HUES6 (cell line): ENCODE measurements around the gene GOT2.
"Not testable (repeated sequence)": the region's sequence is repeated elsewhere in the genome, so short reads cannot be mapped to it uniquely, and the experiment has no call there.

Experiments
- H3K27ac ChIP-seq: 2 replicates; pipeline ENCODE4 v1.7.0; 2013; ENCODE audit warnings: low read depth, mild to moderate bottlenecking, low read length, inconsistent platforms
- H3K27me3 ChIP-seq: 2 replicates; pipeline ENCODE4 v1.6.1; 2013; ENCODE audit warnings: low read length; ENCODE audit not compliant: control insufficient read depth, insufficient read depth
- H3K36me3 ChIP-seq: 2 replicates; pipeline ENCODE4 v1.6.1; 2013; ENCODE audit warnings: low read length; ENCODE audit not compliant: control insufficient read depth, insufficient read depth
- H3K4me1 ChIP-seq: 2 replicates; pipeline ENCODE4 v1.6.1; 2013; ENCODE audit warnings: low read length; ENCODE audit not compliant: control insufficient read depth, insufficient read depth
- H3K4me3 ChIP-seq: 2 replicates; pipeline ENCODE4 v1.5.1; 2013; ENCODE audit warnings: low read depth, low read length
- H3K9ac ChIP-seq: one replicate; pipeline ENCODE4 v1.6.1; 2013; ENCODE audit warnings: mild to moderate bottlenecking, low read length
- H3K9me3 ChIP-seq: 2 replicates; pipeline ENCODE4 v1.6.1; 2013; ENCODE audit warnings: low read depth, low read length; ENCODE audit not compliant: control insufficient read depth, insufficient read depth

The GOT2 gene

GRCh38 chr16:58716468-58716867 is 17.6 kb downstream of the GOT2 start:
- no peak overlapping the region for H3K27ac ChIP-seq
- peaks cover 90% of the 10 kb centered on the region for H3K36me3 ChIP-seq
- no peak overlapping the region for H3K9ac ChIP-seq

DNA sequence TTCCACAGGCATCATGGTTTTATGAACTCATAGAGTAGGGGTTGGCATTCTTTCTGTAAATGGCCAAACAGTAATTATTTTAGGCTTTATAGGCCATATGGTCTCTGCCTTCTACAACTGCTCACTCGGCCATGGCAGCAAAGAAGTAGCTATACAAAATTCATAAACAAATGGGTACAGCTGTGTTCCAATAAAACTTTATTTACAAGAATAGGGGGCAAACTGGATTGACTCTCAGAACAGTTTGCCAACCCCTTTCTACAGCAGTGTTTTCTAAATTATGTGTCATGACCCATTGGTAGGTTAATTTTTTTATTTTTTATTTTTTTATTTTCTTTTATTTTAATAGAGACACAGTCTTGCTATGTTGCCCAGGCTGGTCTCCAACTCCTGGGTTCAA is 20.4 kb downstream of the GOT2 start:
- H3K4me1 ChIP-seq = no peaks in the 10 kb centered on the region
- no peak overlapping the region for H3K27ac ChIP-seq
- H3K9me3 ChIP-seq = no peaks in the 10 kb centered on the region
- no peak overlapping the region for H3K9ac ChIP-seq
- peaks cover 84% of the 10 kb centered on the region for H3K36me3 ChIP-seq
- no peak overlapping the region for H3K4me3 ChIP-seq
- no peaks in the 10 kb centered on the region for H3K27me3 ChIP-seq

More at GRCh38 chr16:58716468-58716867, 17.6 kb downstream of the GOT2 start:
- no peak overlapping the region for H3K4me3 ChIP-seq
- H3K27me3 ChIP-seq = no peaks in the 10 kb centered on the region
- no peaks in the 10 kb centered on the region for H3K4me1 ChIP-seq
- no peaks in the 10 kb centered on the region for H3K9me3 ChIP-seq

DNA sequence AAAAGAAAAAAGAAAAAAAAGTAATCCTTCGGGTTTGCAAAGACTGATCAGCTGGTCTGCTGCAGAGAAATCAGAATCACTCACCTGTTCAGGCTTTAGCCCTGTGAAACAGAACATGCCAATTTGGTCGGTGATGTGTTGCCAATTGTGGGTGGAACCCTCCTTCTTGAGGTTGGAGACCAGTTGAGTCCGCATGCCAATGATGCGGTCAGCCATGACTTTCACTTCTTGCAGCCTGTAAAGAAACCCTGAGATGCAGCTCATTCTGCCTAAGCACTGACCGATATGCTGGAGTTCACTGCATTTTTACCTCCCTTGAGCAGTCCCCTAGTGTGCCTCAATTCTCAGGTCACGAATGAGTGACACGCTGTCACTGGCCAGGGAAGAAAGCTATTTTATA is 24.8 kb downstream of the GOT2 start:
- no peak overlapping the region for H3K4me3 ChIP-seq
- H3K9ac ChIP-seq = no peak overlapping the region
- H3K27ac ChIP-seq = no peak overlapping the region
- H3K27me3 ChIP-seq = no peaks in the 10 kb centered on the region
- no peaks in the 10 kb centered on the region for H3K9me3 ChIP-seq
- peaks cover 74% of the 10 kb centered on the region for H3K36me3 ChIP-seq
- H3K4me1 ChIP-seq = no peaks in the 10 kb centered on the region

DNA sequence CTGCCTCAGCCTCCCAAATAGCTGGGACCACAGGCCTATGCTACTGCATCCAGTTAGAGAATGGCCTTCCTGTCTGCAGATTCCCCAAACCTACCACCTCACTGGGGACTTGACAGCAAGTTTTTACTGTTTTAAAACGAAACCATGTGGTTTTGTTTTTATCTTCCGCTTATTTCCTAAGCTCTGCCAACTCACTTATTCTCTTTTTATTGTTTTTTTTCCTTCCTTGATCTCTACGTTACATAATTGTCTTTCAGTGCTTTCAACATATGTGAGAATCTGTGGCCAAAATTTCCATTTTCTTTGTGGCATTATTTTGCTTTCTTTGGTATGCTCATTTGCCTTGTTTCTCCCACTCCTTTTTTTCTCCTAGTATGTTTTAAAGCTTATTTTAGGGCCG is 35.0 kb downstream of the GOT2 start:
- Histone ChIP-seq H3K27ac (no peak overlapping the region), H3K4me3 (no peak overlapping the region), H3K27me3 (no peaks in the 10 kb centered on the region), H3K9ac (no peak overlapping the region), H3K4me1 (no peaks in the 10 kb centered on the region), H3K36me3 (no peaks in the 10 kb centered on the region), H3K9me3 (no peaks in the 10 kb centered on the region)

DNA sequence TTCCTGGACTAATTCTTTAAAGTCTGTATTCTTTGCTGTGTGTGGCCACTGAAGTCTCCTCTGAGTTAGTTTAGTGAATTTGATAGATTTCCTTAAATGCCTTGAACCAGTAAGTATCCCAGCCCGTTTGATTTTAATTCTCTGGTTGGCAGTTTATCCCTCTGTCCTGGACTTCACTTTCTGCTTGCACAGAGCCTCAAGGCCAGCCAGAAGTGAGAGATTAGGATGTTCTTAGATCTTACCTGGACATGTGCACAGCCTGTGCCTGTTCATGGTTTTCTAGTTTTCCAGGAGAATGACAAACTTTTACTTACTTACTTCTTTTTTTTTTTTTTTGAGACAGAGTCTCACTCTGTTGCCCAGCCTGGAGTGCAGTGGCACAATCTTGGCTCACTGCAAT is 38.7 kb downstream of the GOT2 start:
- Histone ChIP-seq H3K4me1 (no peaks in the 10 kb centered on the region), H3K27ac (no peak overlapping the region), H3K9ac (no peak overlapping the region), H3K36me3 (no peaks in the 10 kb centered on the region), H3K9me3 (peaks cover 5% of the 10 kb centered on the region; the same call in 1 of the 2 replicates), H3K4me3 (no peak overlapping the region), H3K27me3 (no peaks in the 10 kb centered on the region)

DNA sequence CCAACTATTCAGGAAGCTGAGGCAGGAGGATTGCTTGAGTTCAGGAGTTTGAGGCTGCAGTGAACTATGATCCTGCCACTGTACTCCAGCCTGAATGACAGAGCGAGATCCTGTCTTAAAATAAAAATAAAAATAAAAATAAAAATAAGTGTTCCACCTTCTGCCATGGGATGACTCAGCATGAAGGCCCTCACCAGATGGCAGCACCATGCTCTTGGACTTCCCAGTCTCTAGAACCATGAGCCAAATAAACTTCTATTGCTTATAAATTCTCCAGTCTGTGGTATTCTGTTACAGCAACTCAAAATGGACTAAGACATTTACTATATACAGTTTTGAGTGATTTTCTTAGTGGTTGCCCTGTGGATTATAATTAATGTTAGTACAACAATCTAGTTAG is 41.7 kb downstream of the GOT2 start:
- Histone ChIP-seq H3K27ac (no peak overlapping the region), H3K4me3 (no peak overlapping the region), H3K9me3 (peaks cover 5% of the 10 kb centered on the region; the same call in 1 of the 2 replicates), H3K36me3 (no peaks in the 10 kb centered on the region), H3K27me3 (peaks cover 3% of the 10 kb centered on the region; the same call in 1 of the 2 replicates), H3K9ac (no peak overlapping the region), H3K4me1 (no peaks in the 10 kb centered on the region)

GRCh38 chr16:58686985-58687706 is 47.0 kb downstream of the GOT2 start:
- not testable (repeated sequence) for H3K4me1 ChIP-seq, H3K27me3 ChIP-seq, H3K27ac ChIP-seq, H3K9ac ChIP-seq, H3K9me3 ChIP-seq, H3K4me3 ChIP-seq, H3K36me3 ChIP-seq

DNA sequence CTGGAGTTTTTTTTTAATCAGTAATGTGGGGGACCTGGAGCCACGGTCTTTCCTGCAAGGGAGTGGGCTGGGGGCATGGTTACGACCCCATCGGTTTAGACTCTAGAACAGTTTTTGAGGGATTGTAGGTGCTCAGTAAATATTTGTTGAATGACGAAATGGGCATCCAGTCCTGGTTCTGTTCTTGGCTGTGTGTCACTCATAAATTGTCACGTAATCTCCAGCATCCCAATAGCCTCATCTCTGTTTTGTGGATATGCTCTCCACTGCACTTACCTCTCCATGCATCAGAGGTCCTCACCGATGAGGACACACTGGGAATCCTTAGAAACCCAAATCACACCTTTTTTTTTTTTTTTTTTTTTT is 49.0 kb downstream of the GOT2 start:
- H3K36me3 ChIP-seq = peaks cover 4% of the 10 kb centered on the region
- no peak overlapping the region for H3K9ac ChIP-seq
- 0 out of 2 replicates have a peak, but pooled peaks cover 2% of the 10 kb centered on the region for H3K4me1 ChIP-seq
- peaks cover 3% of the 10 kb centered on the region; the same call in 1 of the 2 replicates for H3K27me3 ChIP-seq
- no peaks in the 10 kb centered on the region for H3K9me3 ChIP-seq
- H3K4me3 ChIP-seq = peak overlapping the region; percentile 84
- H3K27ac ChIP-seq = no peak overlapping the region

DNA sequence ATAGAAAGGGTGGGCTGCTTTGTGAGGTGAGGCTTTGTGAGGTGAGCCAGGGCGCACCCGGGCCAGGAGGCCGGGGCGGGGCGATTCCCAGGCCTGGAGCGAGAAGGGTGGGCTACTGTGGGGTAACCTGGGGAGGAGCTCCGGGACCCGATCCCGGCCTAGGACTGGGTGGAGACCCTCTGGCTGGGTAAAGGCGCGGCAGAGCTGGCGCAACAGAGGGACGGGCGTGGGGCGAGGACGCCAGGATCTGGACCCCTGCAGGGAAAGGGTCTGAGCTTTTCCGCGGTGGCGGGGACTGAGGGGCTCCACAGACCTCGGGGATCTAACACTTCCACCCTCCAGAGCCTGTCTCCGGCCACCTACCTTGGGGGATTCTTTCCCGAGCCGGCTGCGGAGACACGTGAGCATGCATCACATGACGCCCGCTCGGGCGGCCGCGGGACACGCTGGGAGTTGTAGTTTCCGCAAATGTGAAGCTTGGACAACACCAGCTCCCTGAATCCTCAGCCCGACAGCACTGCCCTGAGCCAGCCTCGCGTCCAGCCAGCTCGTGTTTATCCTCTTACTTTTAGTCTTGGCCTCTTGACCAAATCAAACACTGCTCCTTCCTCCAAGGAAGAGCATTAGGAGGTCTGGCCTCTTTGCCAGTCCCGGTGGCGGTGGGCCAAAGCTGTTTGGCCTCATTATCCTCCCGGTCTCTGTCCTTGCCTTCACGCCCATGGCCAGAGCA is 49.6 kb downstream of the GOT2 start, which contains the start of gene SLC38A7:
TSS of gene SLC38A7 (minus strand) at position 417 of the 730 bp plus-strand sequence. CDS start 4,644 bp downstream, outside the sequence.
- Histone ChIP-seq H3K4me3 (peak within 1 kb of the TSS; percentile 84), H3K4me1 (0 out of 2 replicates have a peak, but pooled peaks cover 2% of the 10 kb centered on the region), H3K27me3 (peaks cover 3% of the 10 kb centered on the region; the same call in 1 of the 2 replicates), H3K27ac (no peak within 1 kb of the TSS), H3K36me3 (peaks cover 10% of the 10 kb centered on the region), H3K9ac (peak within 1 kb of the TSS; percentile 74), H3K9me3 (no peaks in the 10 kb centered on the region)

DNA sequence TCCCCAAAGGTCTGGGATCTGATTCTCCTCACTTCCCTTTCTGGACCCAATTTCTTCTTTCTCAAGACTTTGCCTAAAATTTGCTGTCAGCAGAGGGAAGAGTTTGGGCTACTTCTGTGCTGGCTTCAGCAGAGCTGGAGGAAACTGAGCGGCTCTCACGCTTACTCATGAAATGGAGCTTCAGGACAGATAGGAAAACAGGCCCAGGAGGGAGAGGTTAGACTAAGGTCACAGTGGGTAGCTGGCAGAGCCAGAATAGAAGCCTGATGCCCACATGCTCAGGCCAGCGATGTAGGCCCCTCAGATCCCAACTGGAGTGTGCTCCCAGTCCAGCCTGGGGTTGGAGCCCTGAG is 50.1 kb downstream of the GOT2 start:
- Histone ChIP-seq H3K9me3 (no peaks in the 10 kb centered on the region), H3K27me3 (peaks cover 3% of the 10 kb centered on the region; the same call in 1 of the 2 replicates), H3K36me3 (peaks cover 13% of the 10 kb centered on the region), H3K27ac (no peak overlapping the region), H3K4me1 (0 out of 2 replicates have a peak, but pooled peaks cover 2% of the 10 kb centered on the region), H3K4me3 (peak overlapping the region; percentile 84), H3K9ac (peak overlapping the region; percentile 74)

DNA sequence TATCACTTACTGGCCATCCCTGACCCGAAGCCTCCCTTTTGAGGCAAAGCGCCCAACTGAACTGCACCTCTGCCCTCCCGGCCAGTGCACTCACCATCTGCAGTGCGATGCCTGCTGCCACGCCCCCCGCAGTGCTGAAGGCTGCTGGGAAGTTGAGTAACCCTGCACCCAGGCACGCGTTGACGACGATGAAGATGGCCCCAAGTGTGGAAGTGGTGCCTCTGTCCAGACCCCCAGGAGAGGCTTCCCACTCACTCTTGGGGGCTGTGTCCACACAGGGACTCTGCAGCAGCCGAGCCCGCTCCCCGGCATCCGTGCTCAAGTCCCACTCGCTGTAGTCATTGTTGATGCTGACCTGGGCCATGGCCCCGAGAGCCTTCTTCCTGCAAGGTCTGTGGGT is 54.4 kb downstream of the GOT2 start:
- no peak overlapping the region for H3K4me3 ChIP-seq
- peaks cover 46% of the 10 kb centered on the region for H3K36me3 ChIP-seq

More for the DNA sequence above, 54.4 kb downstream of the GOT2 start:
- H3K9ac ChIP-seq = no peak overlapping the region
- 0 out of 2 replicates have a peak, but pooled peaks cover 1% of the 10 kb centered on the region for H3K4me1 ChIP-seq
- no peak overlapping the region for H3K27ac ChIP-seq
- H3K27me3 ChIP-seq = no peaks in the 10 kb centered on the region
- H3K9me3 ChIP-seq = no peaks in the 10 kb centered on the region
